DMS 273 (cell line): ENCODE results near the gene NHERF2.
A peak's percentile ranks its signal among the peaks of the same experiment; 100 is the strongest.
"Not testable (repeated sequence)": the region's sequence is repeated elsewhere in the genome, so short reads cannot be mapped to it uniquely, and the experiment has no call there.

Source experiments
- DNase-seq: peaks from one replicate; lab custom pipeline; 2025; ENCODE audit not compliant: unreplicated experiment; lab: John Stamatoyannopoulos, UW

Gene NHERF2

GRCh38 chr16:2005646-2006045, 21.1 kb upstream of the NHERF2 start:
- peak; percentile 87 for DNase-seq

DNA sequence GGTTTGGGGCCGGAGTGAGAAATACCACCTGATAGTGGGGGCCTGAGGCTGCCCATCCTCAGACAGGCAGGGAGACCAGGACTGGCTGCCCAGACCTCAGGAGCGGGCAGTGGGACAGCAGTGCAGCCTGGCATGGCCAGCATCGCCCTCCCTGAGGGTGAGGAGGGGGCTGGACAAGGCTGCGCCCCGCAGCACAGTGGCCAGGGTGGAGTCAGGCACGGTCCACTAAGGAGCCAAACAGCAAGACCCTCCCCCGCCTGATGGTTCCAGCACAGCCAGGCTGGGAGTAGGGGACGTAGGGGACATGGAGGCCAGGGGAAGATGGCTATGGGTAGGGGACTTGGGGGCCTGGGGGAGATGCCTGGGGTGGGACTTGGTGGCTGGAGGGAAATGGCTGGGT, 20.4 kb upstream of the NHERF2 start:
- DNase-seq = no peak

GRCh38 chr16:2007081-2007836, 19.4 kb upstream of the NHERF2 start:
- peak; percentile 57 for DNase-seq

- peak; percentile 78 for DNase-seq
Measured at GRCh38 chr16:2008009-2008526, 18.6 kb upstream of the NHERF2 start.

DNA sequence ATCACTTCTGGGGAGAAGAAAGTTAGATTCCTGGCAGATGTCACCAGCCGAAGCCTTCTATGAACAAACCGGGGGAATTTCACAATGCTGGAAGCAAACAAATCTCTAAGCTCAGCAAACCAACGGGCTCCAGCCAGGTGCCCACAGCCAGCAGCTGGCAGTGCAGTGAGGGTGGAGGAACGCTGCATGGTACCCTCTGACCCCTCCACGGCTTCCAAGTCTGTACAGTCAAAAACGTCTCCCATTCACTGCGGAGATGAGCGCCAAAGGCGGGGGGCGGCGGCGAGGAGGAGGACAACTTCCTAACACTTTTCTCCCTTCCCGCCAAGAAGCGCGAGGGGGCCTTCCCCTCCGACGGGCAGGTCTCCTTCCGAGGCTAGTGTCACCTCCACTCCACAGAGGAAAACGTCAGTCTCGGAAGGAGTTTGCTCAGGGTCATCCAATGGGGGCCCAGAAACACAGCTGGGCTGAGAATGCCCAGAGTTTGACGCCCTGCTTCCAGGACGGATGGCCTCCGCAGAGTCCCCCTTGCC, 18.0 kb upstream of the NHERF2 start:
- DNase-seq = peak; percentile 79

DNA sequence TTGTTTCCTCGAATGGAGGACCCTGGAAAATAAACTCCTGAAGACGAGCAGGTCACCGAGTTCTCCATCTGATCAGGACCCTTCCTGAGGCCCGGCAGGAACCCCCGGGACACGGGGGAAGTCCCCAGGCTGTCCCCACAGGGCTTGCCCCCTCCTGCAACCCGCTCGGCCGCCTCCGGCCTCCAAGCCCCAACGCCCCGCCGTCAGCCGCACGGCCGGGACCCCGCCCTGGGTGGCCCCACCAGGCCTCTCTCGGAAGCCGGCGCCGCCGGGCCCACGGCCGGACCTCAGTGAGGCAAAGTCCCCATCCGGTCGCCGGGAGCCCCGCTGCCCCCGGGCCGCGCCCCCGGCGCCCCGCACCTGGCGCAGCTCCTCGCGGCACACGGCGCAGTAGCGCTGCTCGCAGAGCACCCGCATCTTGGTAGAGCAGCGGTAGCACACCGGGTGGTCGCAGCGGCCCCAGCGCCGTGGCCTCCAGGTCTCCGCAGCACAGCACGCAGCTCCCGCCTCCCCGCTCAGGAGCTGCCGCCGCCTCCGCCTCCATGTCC, 17.5 kb upstream of the NHERF2 start:
- DNase-seq = peak; percentile 65

- peak; percentile 96 for DNase-seq
Measured at GRCh38 chr16:2009791-2010510, 16.8 kb upstream of the NHERF2 start, which contains the start of gene ZNF598. Gene ZNF598 (minus strand): TSS chr16:2009821.

GRCh38 chr16:2011726-2012125, 15.0 kb upstream of the NHERF2 start:
- not testable (repeated sequence) for DNase-seq

DNA sequence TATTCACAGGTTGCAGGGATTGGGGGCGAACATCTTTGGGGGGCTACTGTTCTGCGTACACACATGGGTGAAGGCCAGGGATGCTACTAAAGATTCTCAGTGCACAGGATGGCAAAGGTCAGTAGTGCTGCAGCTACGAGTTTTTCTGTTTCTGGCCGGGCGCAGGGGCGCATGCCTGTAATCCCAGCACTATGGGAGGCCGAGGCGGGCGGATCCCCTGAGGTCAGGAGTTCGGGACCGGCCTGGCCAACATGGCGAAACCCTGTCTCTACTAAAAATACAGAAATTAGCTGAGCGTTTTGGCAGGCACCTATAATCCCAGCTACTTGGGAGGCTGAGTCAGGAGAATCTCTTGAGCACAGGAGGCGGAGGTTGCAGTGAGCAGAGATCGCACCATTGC, 13.2 kb upstream of the NHERF2 start:
- no peak for DNase-seq

GRCh38 chr16:2015117-2015946, 11.4 kb upstream of the NHERF2 start:
- DNase-seq = peak; percentile 90

DNA sequence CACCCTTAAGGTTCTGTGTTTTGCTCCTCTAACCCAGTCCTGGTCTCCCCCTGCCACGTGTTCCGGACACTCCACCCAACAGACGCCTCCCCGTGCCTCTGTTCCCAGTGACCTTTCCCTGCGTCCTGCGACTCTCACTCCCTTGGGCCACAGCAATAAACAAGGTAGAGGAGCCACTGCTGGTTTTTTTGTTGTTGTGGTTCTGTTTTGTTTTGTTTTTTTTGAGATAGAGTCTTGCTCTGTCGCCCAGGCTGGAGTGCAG, 10.8 kb upstream of the NHERF2 start:
- no peak for DNase-seq

DNA sequence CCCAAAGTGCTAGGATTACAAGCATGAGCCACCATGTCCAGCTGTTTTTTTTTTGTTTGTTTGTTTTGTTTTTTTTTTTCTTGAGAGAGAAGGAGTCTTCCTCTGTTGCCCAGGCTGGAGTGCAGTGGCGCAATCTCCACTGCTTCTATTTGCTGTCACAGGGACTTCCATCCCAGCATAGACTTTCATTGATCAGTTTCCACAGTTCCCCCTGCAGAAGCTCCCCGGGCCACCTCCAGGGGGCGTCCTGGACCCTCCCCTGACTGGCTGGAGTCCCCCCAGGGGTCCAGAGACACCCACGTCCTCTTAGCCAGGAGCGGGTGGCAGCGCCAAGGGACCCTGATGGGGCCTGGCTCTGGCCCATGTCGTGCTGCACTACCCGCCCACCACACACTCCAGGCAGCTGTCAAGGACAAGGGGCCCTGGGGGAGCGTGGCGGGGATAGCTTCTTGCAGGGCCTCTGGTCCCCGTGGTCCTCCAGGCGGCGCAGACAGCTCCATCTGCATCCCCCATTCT, 10.2 kb upstream of the NHERF2 start:
- DNase-seq = peak; percentile 47

DNA sequence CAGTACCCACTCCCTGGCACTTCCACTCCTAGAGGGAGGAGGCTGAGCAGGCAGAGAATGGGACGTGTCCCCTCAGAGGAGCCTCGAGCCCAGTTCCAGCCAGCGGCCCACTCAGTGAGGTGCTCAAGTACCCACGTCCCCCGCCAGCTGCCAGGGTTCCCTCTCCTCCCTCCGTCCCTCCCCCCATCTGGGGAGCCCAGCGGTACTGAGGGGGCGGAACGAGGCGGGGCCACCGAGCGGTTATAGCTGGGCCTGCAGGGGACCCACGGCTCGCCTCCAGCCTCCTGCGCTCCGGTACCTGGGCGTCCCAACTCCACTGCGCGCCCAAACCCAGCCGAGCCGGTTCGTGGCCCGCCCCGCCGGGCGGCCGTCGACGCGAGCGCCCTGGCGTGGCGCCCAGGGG, 7.2 kb upstream of the NHERF2 start, which contains the start of gene NPW:
TSS of gene NPW (plus strand) at position 268 of the 403 bp plus-strand sequence.
- DNase-seq = peak; percentile 91

DNA sequence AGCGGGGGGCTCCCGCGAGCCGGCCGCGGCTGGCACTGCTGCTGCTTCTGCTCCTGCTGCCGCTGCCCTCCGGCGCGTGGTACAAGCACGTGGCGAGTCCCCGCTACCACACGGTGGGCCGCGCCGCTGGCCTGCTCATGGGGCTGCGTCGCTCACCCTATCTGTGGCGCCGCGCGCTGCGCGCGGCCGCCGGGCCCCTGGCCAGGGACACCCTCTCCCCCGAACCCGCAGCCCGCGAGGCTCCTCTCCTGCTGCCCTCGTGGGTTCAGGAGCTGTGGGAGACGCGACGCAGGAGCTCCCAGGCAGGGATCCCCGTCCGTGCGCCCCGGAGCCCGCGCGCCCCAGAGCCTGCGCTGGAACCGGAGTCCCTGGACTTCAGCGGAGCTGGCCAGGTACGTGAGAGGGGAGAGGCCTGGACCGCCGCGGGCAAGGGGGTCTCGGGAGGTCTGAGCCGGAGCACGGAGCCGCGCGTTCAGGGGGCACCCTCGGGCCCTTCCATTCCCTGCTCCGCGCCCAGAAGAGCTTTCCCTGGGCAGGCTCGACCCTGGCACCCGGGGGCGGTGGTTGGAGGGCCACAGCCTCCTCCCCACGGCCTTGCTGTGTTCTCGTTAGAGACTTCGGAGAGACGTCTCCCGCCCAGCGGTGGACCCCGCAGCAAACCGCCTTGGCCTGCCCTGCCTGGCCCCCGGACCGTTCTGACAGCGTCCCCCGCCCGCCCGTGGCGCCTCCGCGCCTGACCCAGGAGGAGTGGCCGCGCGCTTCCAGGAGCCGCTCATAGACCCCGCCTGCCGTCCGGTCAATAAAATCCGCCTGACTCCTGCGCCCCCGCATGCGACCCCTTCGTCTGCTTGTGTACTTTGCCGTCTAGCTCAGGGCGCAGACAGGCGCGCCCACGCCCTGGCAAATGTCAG, 6.5 kb upstream of the NHERF2 start:
- peak; percentile 91 for DNase-seq

GRCh38 chr16:2022723-2023091, 4.0 kb upstream of the NHERF2 start:
- DNase-seq = peak; percentile 81

DNA sequence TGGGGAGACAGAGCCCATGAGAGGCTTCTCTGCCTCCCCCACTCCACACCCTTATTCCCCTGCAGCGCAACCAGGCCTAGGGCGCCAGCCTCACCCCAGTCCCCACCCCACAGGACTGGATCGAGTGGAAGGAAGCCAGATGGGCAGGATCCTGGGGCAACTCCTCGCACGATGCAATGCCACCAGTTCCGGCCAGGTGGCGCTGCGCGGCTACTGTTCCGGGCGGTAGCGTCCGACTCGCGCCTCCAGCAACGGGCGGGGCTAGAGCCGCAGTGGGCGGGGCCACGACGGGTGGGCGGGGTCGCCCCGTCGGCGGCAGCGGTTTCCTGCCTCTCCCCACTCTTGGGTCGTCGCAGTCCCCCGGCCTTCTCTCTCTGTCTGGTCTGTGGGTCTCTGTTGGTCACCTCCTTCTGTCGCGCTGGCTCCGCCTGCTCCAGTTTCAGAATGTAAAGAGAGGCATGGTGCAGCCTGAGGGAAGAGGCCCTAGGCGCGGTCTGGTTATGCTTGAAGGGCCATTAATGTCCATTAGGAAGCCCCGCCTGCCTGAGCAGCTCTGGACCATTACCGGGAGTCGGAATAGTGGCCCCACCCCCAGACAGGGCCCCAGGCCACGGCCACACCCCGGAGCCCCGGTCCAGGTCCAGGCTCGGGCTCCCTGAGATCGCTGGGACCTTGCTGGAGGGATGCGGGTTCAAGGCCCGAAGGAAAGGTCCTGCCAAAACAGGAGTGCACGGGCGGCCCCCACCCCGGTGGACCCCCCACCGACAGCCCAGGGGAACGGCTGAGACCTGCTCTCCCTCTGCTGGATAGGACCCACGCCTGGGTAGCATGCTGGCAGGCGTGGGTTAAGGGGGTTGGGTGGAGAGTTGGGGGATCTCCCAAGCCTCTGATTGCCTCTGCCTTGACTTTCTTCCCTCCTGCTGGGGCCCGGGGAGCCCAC, 3.3 kb upstream of the NHERF2 start:
- DNase-seq = peak; percentile 97

DNA sequence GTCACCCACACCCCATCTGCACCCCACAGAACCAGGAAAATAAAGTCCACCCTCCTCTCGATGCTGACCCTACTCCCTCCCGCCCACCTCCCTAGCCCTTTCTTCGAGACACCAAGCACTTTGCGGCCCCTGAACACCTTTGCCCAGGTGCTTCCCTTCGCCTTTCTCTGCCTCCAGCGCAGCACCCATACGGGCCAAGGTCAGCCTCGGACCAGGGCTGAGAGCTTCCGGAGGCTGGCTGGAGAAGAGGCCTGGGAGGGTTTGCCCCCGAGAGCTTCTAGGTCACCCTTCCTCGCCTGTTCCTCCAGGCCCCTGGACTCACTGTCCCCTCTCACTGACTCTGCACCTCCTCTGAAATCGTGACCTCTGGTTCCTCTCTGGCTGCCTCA, 2.7 kb upstream of the NHERF2 start:
- DNase-seq = no peak

DNA sequence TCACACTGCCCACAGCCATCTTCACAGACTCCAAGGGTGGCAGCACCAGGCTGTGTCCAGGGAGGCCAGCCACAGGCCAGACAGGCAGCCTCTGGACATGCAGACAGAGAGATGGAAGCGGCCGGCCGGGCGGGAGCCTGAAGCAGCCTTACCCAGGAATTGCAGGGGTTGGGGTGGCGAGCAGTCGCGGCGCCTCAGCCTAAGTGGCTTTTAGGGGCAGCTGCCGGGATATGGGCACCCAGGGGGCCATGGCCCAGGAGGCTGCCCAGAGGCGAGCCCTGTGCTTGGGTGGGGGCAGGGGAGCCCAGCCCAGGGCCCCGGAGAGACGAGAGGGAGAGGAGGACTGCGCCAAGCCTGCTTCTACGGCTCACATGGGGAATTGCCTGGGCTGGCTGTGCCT, 1.5 kb upstream of the NHERF2 start:
- no peak for DNase-seq
